B cell (primary cell): ENCODE measurements around the gene OPHN1. TPM values are rescaled to one million over a fixed set of nuclear protein-coding genes. Genes with fewer than 3 reads are reported as not detected.

Source experiments
- ATAC-seq: fragments of 200-7000 bp; cut with Tn5 transposase; one replicate; pipeline ENCODE4 v1.10.0; 2021; ENCODE audit warnings: low read depth, mild to moderate bottlenecking, moderate number of reproducible peaks, moderate library complexity
- CTCF ChIA-PET: fragments of 350-600 bp; sonication (Branson Sonifier 250); formaldehyde crosslinking; loops from one replicate; lab custom pipeline; 2021; ENCODE audit warnings: antibody characterized with exemption, inconsistent platforms; lab: Charles Lee
- POLR2A ChIA-PET: fragments of 350-600 bp; sonication (Branson Sonifier 250); formaldehyde crosslinking; loops from one replicate; lab custom pipeline; 2021; ENCODE audit warnings: antibody characterized with exemption; lab: Charles Lee
- DNase-seq: peaks from one replicate; pipeline ENCODE4 v3.0.0; 2013
- H2AFZ ChIP-seq: 2 replicates; pipeline ENCODE4 v1.6.1; 2012; ENCODE audit warnings: mild to moderate bottlenecking, low read depth, low read length; ENCODE audit not compliant: insufficient read depth, poor library complexity, severe bottlenecking
- H3K27ac ChIP-seq, 2 donors: 1 replicate in 1 of 2; 2 replicates in 1 of 2; pipeline ENCODE4 v1.5.1; 2012 to 2013; ENCODE audit warnings: low read length in 2 of 2, mild to moderate bottlenecking in 2 of 2, moderate library complexity in 1 of 2
- H3K27me3 ChIP-seq, 4 experiments: fragments of 200-600 bp in 1 of 4; sonication (generic) in 1 of 4; replicated peaks in 1 of 4; 1 replicate in 2 of 4; 2 replicates in 2 of 4; pipeline versions ENCODE4 v1.6.1 to v1.7.0; 2013 to 2016; ENCODE audit warnings: low read length in 3 of 4, mild to moderate bottlenecking in 2 of 4, mixed read lengths in 1 of 4, moderate library complexity in 1 of 4; ENCODE audit not compliant: insufficient read depth in 4 of 4, control insufficient read depth in 3 of 4; ENCODE audit errors: control extremely low read depth in 1 of 4
- H3K36me3 ChIP-seq, 2 experiments: replicated peaks in 1 of 2; 1 replicate in 1 of 2; 2 replicates in 1 of 2; pipeline versions ENCODE4 v1.6.1 to v1.7.1; 2013; ENCODE audit warnings: low read length in 1 of 2; ENCODE audit not compliant: insufficient read depth in 2 of 2, control insufficient read depth in 1 of 2; ENCODE audit errors: control extremely low read depth in 1 of 2, extremely low read depth in 1 of 2
- H3K4me1 ChIP-seq, 2 donors: fragments of 200-600 bp in 1 of 2; sonication (generic) in 1 of 2; 1 replicate in 1 of 2; 2 replicates in 1 of 2; pipeline versions ENCODE4 v1.5.1 to v1.6.1; 2013 to 2017; ENCODE audit warnings: low read length in 2 of 2; ENCODE audit not compliant: control insufficient read depth in 2 of 2, insufficient read depth in 2 of 2
- H3K4me2 ChIP-seq: replicated peaks from 2 replicates; pipeline ENCODE3; 2012; ENCODE audit warnings: mild to moderate bottlenecking, low read depth, low read length; ENCODE audit not compliant: poor library complexity, severe bottlenecking
- H3K4me3 ChIP-seq, 5 experiments: fragments of 200-600 bp in 1 of 5; sonication (generic) in 1 of 5; 1 replicate in 3 of 5; 2 replicates in 2 of 5; pipeline versions ENCODE4 v1.5.1 to v1.7.0; 2011 to 2016; ENCODE audit warnings: low read length in 4 of 5, mild to moderate bottlenecking in 4 of 5, low read depth in 2 of 5, control low read depth in 1 of 5, moderate library complexity in 1 of 5; ENCODE audit not compliant: insufficient read depth in 1 of 5; ENCODE audit errors: control extremely low read depth in 1 of 5, extremely low read depth in 1 of 5
- H3K79me2 ChIP-seq: fragments of 200-600 bp; sonication (generic); one replicate; pipeline ENCODE4 v1.6.0; 2016; ENCODE audit warnings: low read length; ENCODE audit not compliant: control insufficient read depth, insufficient read depth
- H3K9ac ChIP-seq: fragments of 200-600 bp; sonication (generic); 2 replicates; pipeline ENCODE4 v1.6.1; 2017; ENCODE audit warnings: mild to moderate bottlenecking, low read length, moderate library complexity
- H3K9me3 ChIP-seq, 3 donors: one replicate each; pipeline versions ENCODE4 v1.6.1 to v1.7.1; 2013; ENCODE audit warnings: low read length in 2 of 3; ENCODE audit not compliant: control insufficient read depth in 2 of 3, insufficient read depth in 1 of 3; ENCODE audit errors: control extremely low read depth in 1 of 3
- H4K20me1 ChIP-seq: 2 replicates; pipeline ENCODE4 v1.6.0; 2012; ENCODE audit warnings: mild to moderate bottlenecking, low read length; ENCODE audit not compliant: insufficient read depth, control insufficient read depth, poor library complexity, severe bottlenecking
- H3K27ac Mint-ChIP-seq: one replicate; pipeline ENCODE4 v1.8.0; 2021; ENCODE audit warnings: mixed read lengths
- H3K27me3 Mint-ChIP-seq: one replicate; pipeline ENCODE4 v1.8.0; 2021; ENCODE audit warnings: mixed read lengths
- H3K4me1 Mint-ChIP-seq: one replicate; pipeline ENCODE4 v1.8.0; 2021; ENCODE audit warnings: mixed read lengths
- H3K4me3 Mint-ChIP-seq: one replicate; pipeline ENCODE4 v1.8.0; 2021; ENCODE audit warnings: mixed read lengths
- H3K9me3 Mint-ChIP-seq: one replicate; pipeline ENCODE4 v1.8.0; 2022; ENCODE audit warnings: mixed read lengths; ENCODE audit not compliant: insufficient read depth
- EZH2 ChIP-seq: IDR thresholded peaks from 2 replicates; pipeline ENCODE4 v1.6.1; 2012; ENCODE audit warnings: borderline replicate concordance, low read depth, mild to moderate bottlenecking, moderate library complexity, low read length; ENCODE audit not compliant: insufficient read depth, poor library complexity, severe bottlenecking
- WGBS: methylation state at CpG from one replicate; pipeline ENCODE4 v1.1.5; 2013; ENCODE audit warnings: missing lambda C conversion rate; ENCODE audit not compliant: insufficient coverage; 5-methylcytosine and 5-hydroxymethylcytosine counted together
- intact Hi-C: fragments of 100-400 bp; cut with micrococcal nuclease; formaldehyde crosslinking; loops from one replicate; pipeline ENCODE4 v1.10.0; 2022
- polyA plus RNA-seq: library from polyadenylated mRNA; depleted of rRNA; stranded (reverse); fragments of >200 nt; gene quantifications from 2 replicates; pipeline ENCODE4 v1.2.3, GENCODE V29; 2012
- total RNA-seq, 2 donors: library from RNA; stranded (reverse); fragments of 120-200 nt in 1 of 2; gene quantifications; 1 replicate in 1 of 2; 2 replicates in 1 of 2; pipeline versions ENCODE4 v1.2.3 to v1.2.4, GENCODE V29; 2013 to 2022
- TF ChIP-seq, protein P1 (sequence below): fragments of 200-600 bp; IDR thresholded peaks from one replicate; pipeline ENCODE4 v1.8.0; 2022; ENCODE audit warnings: antibody characterized with exemption, mild to moderate bottlenecking

OPHN1 gene
- total and polyA plus RNA-seq, 2 donors (not counting 1 experiment from before 2014, with no cell fraction given): 0.03 to 0.17 TPM

DNA sequence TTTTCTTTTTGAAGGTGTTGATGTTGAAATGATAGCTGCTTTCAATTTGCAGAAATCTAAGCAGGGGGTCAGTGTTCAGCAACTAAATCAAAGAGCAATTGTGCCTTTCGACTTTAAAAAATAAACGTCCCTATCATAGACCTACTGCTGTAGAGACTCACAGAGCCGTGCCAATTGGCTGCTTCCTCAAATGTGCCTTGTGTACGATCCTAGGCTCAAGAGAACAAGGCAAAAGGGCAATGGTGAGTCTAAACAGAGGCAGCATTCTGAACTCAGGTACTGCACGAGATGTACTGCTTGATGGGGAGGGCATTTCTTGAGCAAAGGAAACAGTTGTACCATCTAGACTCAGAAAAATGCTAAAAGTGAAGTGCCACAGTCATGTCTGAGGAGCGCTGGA lies 29.8 kb downstream of the OPHN1 start:
- no peak for ATAC-seq
- Histone ChIP-seq H3K4me2 (no peak overlapping the region), H3K36me3 (no peaks in the 10 kb centered on the region), H4K20me1 (no peaks in the 10 kb centered on the region), H3K9ac (no peak overlapping the region), H3K27me3 (no peaks in the 10 kb centered on the region), H3K4me1 (no peaks in the 10 kb centered on the region), H3K4me3 (no peak overlapping the region), H3K9me3 (no peaks in the 10 kb centered on the region), H3K27ac (no peak overlapping the region), H3K79me2 (no peaks in the 10 kb centered on the region), H2AFZ (no peak overlapping the region)
- ChIA-PET POLR2A (no interaction called here), CTCF (no interaction called here)
- Mint-ChIP-seq H3K27me3 (no peaks in the 10 kb centered on the region), H3K4me1 (no peaks in the 10 kb centered on the region), H3K27ac (no peak overlapping the region), H3K4me3 (no peak overlapping the region), H3K9me3 (no peaks in the 10 kb centered on the region)
- intact Hi-C loops: no loop called here
- no peak for DNase-seq
- WGBS: 100% methylated on average over 2 of the region's 6 CpGs
- TF ChIP-seq, protein P1, sequence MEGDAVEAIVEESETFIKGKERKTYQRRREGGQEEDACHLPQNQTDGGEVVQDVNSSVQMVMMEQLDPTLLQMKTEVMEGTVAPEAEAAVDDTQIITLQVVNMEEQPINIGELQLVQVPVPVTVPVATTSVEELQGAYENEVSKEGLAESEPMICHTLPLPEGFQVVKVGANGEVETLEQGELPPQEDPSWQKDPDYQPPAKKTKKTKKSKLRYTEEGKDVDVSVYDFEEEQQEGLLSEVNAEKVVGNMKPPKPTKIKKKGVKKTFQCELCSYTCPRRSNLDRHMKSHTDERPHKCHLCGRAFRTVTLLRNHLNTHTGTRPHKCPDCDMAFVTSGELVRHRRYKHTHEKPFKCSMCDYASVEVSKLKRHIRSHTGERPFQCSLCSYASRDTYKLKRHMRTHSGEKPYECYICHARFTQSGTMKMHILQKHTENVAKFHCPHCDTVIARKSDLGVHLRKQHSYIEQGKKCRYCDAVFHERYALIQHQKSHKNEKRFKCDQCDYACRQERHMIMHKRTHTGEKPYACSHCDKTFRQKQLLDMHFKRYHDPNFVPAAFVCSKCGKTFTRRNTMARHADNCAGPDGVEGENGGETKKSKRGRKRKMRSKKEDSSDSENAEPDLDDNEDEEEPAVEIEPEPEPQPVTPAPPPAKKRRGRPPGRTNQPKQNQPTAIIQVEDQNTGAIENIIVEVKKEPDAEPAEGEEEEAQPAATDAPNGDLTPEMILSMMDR: no peak
- TF ChIP-seq EZH2: no peak

- Mint-ChIP-seq H3K4me1 (no peaks in the 10 kb centered on the region), H3K27ac (no peak overlapping the region), H3K9me3 (no peaks in the 10 kb centered on the region), H3K4me3 (no peak overlapping the region), H3K27me3 (no peaks in the 10 kb centered on the region)
- H3K79me2 ChIP-seq: no peaks in the 10 kb centered on the region
- H3K9ac ChIP-seq: no peak overlapping the region
- H3K4me1 ChIP-seq: no peaks in the 10 kb centered on the region
- H3K4me2 ChIP-seq: no peak overlapping the region
- H2AFZ ChIP-seq: no peak overlapping the region
- H4K20me1 ChIP-seq: no peaks in the 10 kb centered on the region
- H3K4me3 ChIP-seq: no peak overlapping the region
- WGBS: no CpG with 5 or more reads among the region's 2 CpGs
- intact Hi-C loops: no loop called here
- H3K27me3 ChIP-seq: no peaks in the 10 kb centered on the region
- H3K27ac ChIP-seq: no peak overlapping the region
- no peaks in the 10 kb centered on the region for H3K9me3 ChIP-seq
- ChIA-PET CTCF (no interaction called here), POLR2A (no interaction called here)
- DNase-seq (no peak), ATAC-seq (no peak)
- TF ChIP-seq EZH2: no peak
- TF ChIP-seq, protein P1: no peak
- H3K36me3 ChIP-seq: no peaks in the 10 kb centered on the region
These were observed 30.3 kb downstream of the OPHN1 start for GRCh38 chrX:68403038-68403437.
